ENCODE measurements around the gene EPB41L1.

The EPB41L1 gene

DNA sequence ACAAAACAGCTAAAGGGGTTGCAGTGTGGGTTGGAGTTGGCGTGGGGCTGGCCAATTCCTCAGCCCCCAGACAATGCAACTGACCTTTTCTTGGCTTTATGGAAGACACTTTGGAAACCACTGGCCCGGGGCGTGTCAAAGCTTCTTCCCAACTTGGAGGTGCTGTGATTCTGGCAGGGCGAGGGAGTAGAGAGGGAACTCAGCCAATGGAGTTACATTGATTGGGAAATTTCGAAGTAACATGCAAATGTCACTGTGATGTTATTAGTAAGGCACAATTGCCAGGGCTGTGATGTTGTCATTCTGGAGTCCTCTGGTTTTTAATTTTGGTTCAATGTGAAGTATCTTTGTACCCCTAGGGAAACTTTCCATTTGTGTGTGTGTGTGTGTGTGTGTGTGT, 41.5 kb upstream of the EPB41L1 start:
- Histone ChIP-seq H3K27me3 (ENCODE audit: control insufficient read depth in 3 of 3, insufficient read depth in 3 of 3, low read depth in 1 of 3, low read length in 3 of 3) (no peaks in the 10 kb centered on the region), H2AFZ (ENCODE audit: low read length) (no peak overlapping the region), H3K9ac (ENCODE audit: low read depth, low read length, poor library complexity) (no peak overlapping the region), H3K9me3 (replicated peaks in 1 of 2; ENCODE audit: control insufficient read depth in 2 of 2, insufficient read depth in 1 of 2, low read depth in 1 of 2, low read length in 2 of 2) (no peaks in the 10 kb centered on the region), H3K27ac (replicated peaks; ENCODE audit: low read length) (no peak overlapping the region), H3K23ac (ENCODE audit: low read depth, low read length, poor library complexity) (no peak overlapping the region), H3K4ac (ENCODE audit: low read length) (no peak overlapping the region), H3K79me1 (ENCODE audit: low read depth, low read length) (no peaks in the 10 kb centered on the region), H3K4me1 (ENCODE audit: control insufficient read depth in 2 of 2, insufficient read depth in 1 of 2, low read depth in 1 of 2, low read length in 2 of 2) (no peaks in the 10 kb centered on the region), H2BK12ac (ENCODE audit: low read length) (no peak overlapping the region), H3K36me3 (replicated peaks in 1 of 2; ENCODE audit: control insufficient read depth in 2 of 2, insufficient read depth in 2 of 2, low read length in 2 of 2) (peaks cover 3 to 40% of the 10 kb centered on the region in 2 donors), H2AK5ac (ENCODE audit: low read depth, low read length) (no peak overlapping the region), H3K4me2 (ENCODE audit: insufficient read depth, low read length, poor library complexity, severe bottlenecking) (no peak overlapping the region), H4K8ac (ENCODE audit: low read depth, low read length) (no peak overlapping the region), H2BK5ac (ENCODE audit: low read length) (no peak overlapping the region), H2BK120ac (ENCODE audit: low read depth, low read length) (no peak overlapping the region), H2BK15ac (ENCODE audit: low read length) (no peak overlapping the region), H3K4me3 (ENCODE audit: low read length in 2 of 2) (no peak overlapping the region), H3K18ac (ENCODE audit: low read length) (no peak overlapping the region), H3K14ac (ENCODE audit: low read length) (no peak overlapping the region), H4K91ac (ENCODE audit: low read depth, low read length, poor library complexity) (no peak overlapping the region)
- WGBS, 2 donors (ENCODE audit: extremely low coverage in 2 of 2, insufficient read length in 2 of 2, insufficient replicate concordance in 1 of 2), result no CpG with 5 or more reads among the region's 5 CpGs
- no peak for DNase-seq (ENCODE audit: low spot score)

DNA sequence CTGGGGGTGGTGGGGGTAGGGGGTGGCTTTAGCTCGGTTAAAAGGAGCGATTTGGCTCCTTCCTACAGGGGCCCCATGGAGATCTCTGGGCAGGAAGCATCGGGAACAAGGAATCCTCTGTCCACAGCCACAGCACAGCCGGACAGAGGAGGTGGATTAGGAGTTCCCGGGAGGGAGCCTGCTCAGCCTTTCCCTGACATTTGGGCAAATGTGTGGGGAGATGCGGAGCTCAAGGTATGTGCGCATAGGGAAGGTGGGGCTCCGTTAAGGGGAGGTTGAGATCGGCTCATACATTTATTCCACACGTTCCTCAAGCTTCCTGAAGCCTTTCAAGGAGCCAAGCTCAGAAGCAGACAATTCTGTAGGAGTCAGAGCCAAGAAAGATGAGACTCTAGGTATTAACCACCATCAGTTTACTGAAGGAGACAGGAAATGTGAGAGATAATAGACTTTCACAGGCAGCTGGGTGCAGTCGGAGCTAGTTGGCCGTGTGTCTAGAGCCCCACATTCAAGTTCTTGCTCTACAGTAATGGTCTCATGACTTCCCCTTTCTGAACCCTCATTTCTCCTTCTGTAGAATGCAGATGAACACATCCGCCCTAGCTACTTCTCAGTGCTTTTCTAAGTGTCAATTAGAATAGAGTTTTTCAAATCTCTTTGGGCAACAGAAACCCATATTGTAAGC, 40.8 kb upstream of the EPB41L1 start:
- no CpG with 5 or more reads among the region's 13 CpGs for WGBS, 2 donors (ENCODE audit: extremely low coverage in 2 of 2, insufficient read length in 2 of 2, insufficient replicate concordance in 1 of 2)
- Histone ChIP-seq H2BK12ac (ENCODE audit: low read length) (no peak overlapping the region), H2AK5ac (ENCODE audit: low read depth, low read length) (no peak overlapping the region), H3K36me3 (replicated peaks in 1 of 2; ENCODE audit: control insufficient read depth in 2 of 2, insufficient read depth in 2 of 2, low read length in 2 of 2) (peaks cover 3 to 36% of the 10 kb centered on the region in 2 donors), H2BK15ac (ENCODE audit: low read length) (no peak overlapping the region), H3K18ac (ENCODE audit: low read length) (no peak overlapping the region), H3K27me3 (ENCODE audit: control insufficient read depth in 3 of 3, insufficient read depth in 3 of 3, low read depth in 1 of 3, low read length in 3 of 3) (no peaks in the 10 kb centered on the region), H2BK120ac (ENCODE audit: low read depth, low read length) (no peak overlapping the region), H3K27ac (replicated peaks; ENCODE audit: low read length) (no peak overlapping the region), H2AFZ (ENCODE audit: low read length) (no peak overlapping the region), H3K9ac (ENCODE audit: low read depth, low read length, poor library complexity) (no peak overlapping the region), H3K4ac (ENCODE audit: low read length) (no peak overlapping the region), H3K4me1 (ENCODE audit: control insufficient read depth in 2 of 2, insufficient read depth in 1 of 2, low read depth in 1 of 2, low read length in 2 of 2) (no peaks in the 10 kb centered on the region), H3K9me3 (replicated peaks in 1 of 2; ENCODE audit: control insufficient read depth in 2 of 2, insufficient read depth in 1 of 2, low read depth in 1 of 2, low read length in 2 of 2) (no peaks in the 10 kb centered on the region), H3K4me2 (ENCODE audit: insufficient read depth, low read length, poor library complexity, severe bottlenecking) (no peak overlapping the region), H4K8ac (ENCODE audit: low read depth, low read length) (no peak overlapping the region), H3K23ac (ENCODE audit: low read depth, low read length, poor library complexity) (no peak overlapping the region), H3K14ac (ENCODE audit: low read length) (no peak overlapping the region), H3K79me1 (ENCODE audit: low read depth, low read length) (no peaks in the 10 kb centered on the region), H3K4me3 (ENCODE audit: low read length in 2 of 2) (no peak overlapping the region), H4K91ac (ENCODE audit: low read depth, low read length, poor library complexity) (no peak overlapping the region), H2BK5ac (ENCODE audit: low read length) (no peak overlapping the region)
- no peak for DNase-seq (ENCODE audit: low spot score)

DNA sequence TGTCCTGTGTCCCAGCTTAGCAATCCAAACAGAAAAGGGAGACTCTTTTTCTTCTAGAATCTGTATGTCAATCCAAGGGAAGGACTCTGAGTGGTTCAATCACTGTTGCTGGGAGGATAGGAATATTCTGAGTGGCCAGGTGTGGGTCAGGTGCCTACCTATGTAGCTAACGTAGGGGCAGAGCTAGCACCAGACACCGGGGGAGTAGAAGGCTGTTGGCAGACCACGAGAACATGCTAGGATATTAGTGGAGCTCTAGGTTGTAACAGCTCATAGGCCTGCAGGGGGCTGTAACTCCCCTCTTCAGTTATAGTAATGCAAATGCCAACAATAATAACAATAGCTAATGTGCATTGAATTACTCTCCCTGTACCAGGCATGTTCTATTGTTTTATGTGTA, 39.8 kb upstream of the EPB41L1 start:
- Histone ChIP-seq H3K4me1 (ENCODE audit: control insufficient read depth in 2 of 2, insufficient read depth in 1 of 2, low read depth in 1 of 2, low read length in 2 of 2) (no peaks in the 10 kb centered on the region), H3K4me2 (ENCODE audit: insufficient read depth, low read length, poor library complexity, severe bottlenecking) (no peak overlapping the region), H4K91ac (ENCODE audit: low read depth, low read length, poor library complexity) (no peak overlapping the region), H3K27ac (replicated peaks; ENCODE audit: low read length) (no peak overlapping the region), H3K4me3 (ENCODE audit: low read length in 2 of 2) (no peak overlapping the region), H3K18ac (ENCODE audit: low read length) (no peak overlapping the region), H3K23ac (ENCODE audit: low read depth, low read length, poor library complexity) (no peak overlapping the region), H2AFZ (ENCODE audit: low read length) (no peak overlapping the region), H2BK15ac (ENCODE audit: low read length) (no peak overlapping the region), H2AK5ac (ENCODE audit: low read depth, low read length) (no peak overlapping the region), H3K36me3 (replicated peaks in 1 of 2; ENCODE audit: control insufficient read depth in 2 of 2, insufficient read depth in 2 of 2, low read length in 2 of 2) (peaks cover 3 to 29% of the 10 kb centered on the region in 2 donors), H3K9me3 (replicated peaks in 1 of 2; ENCODE audit: control insufficient read depth in 2 of 2, insufficient read depth in 1 of 2, low read depth in 1 of 2, low read length in 2 of 2) (no peaks in the 10 kb centered on the region), H2BK5ac (ENCODE audit: low read length) (no peak overlapping the region), H2BK120ac (ENCODE audit: low read depth, low read length) (no peak overlapping the region), H3K4ac (ENCODE audit: low read length) (no peak overlapping the region), H3K27me3 (ENCODE audit: control insufficient read depth in 3 of 3, insufficient read depth in 3 of 3, low read depth in 1 of 3, low read length in 3 of 3) (no peaks in the 10 kb centered on the region), H3K9ac (ENCODE audit: low read depth, low read length, poor library complexity) (no peak overlapping the region), H3K14ac (ENCODE audit: low read length) (no peak overlapping the region), H3K79me1 (ENCODE audit: low read depth, low read length) (no peaks in the 10 kb centered on the region), H4K8ac (ENCODE audit: low read depth, low read length) (no peak overlapping the region), H2BK12ac (ENCODE audit: low read length) (no peak overlapping the region)
- no peak for DNase-seq (ENCODE audit: low spot score)
- no CpG with 5 or more reads among the region's 3 CpGs for WGBS, 2 donors (ENCODE audit: extremely low coverage in 2 of 2, insufficient read length in 2 of 2, insufficient replicate concordance in 1 of 2)

DNA sequence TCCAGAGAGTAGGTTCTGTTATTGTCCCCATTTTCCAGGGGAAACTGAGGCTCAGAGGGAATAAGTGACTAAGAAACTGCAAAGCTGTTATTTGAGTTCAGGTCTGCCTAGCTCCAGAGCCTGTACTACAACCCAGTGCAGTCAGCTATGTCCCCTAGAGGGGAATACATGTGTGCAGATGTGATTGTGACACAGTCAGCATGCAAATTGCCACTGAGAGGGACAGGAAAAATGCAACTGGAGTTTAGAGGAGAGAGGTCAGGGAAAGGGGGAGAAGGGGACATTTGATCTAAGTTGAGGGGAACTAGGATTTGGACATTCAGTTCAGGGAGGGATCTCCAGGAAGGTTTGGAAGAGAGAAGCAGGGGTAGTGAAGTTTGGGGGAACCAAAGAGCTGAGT, 38.6 kb upstream of the EPB41L1 start:
- H4K8ac ChIP-seq (ENCODE audit: low read depth, low read length), result no peak overlapping the region
- H3K18ac ChIP-seq (ENCODE audit: low read length), result no peak overlapping the region
- H3K23ac ChIP-seq (ENCODE audit: low read depth, low read length, poor library complexity), result no peak overlapping the region
- H2AK5ac ChIP-seq (ENCODE audit: low read depth, low read length), result no peak overlapping the region
- H3K79me1 ChIP-seq (ENCODE audit: low read depth, low read length), result no peaks in the 10 kb centered on the region
- no peaks in the 10 kb centered on the region for H3K27me3 ChIP-seq (ENCODE audit: control insufficient read depth in 3 of 3, insufficient read depth in 3 of 3, low read depth in 1 of 3, low read length in 3 of 3)
- H3K4me1 ChIP-seq (ENCODE audit: control insufficient read depth in 2 of 2, insufficient read depth in 1 of 2, low read depth in 1 of 2, low read length in 2 of 2), result no peaks in the 10 kb centered on the region
- no peaks in the 10 kb centered on the region for H3K9me3 ChIP-seq (replicated peaks in 1 of 2; ENCODE audit: control insufficient read depth in 2 of 2, insufficient read depth in 1 of 2, low read depth in 1 of 2, low read length in 2 of 2)
- no peak overlapping the region for H2BK5ac ChIP-seq (ENCODE audit: low read length)
- H3K4me2 ChIP-seq (ENCODE audit: insufficient read depth, low read length, poor library complexity, severe bottlenecking), result no peak overlapping the region
- DNase-seq (ENCODE audit: low spot score), result no peak
- H2BK12ac ChIP-seq (ENCODE audit: low read length), result no peak overlapping the region
- H3K36me3 ChIP-seq (replicated peaks in 1 of 2; ENCODE audit: control insufficient read depth in 2 of 2, insufficient read depth in 2 of 2, low read length in 2 of 2), result peaks cover 0 to 24% of the 10 kb centered on the region in 2 donors
- no peak overlapping the region for H2AFZ ChIP-seq (ENCODE audit: low read length)
- H3K27ac ChIP-seq (replicated peaks; ENCODE audit: low read length), result no peak overlapping the region
- no peak overlapping the region for H2BK15ac ChIP-seq (ENCODE audit: low read length)
- H3K14ac ChIP-seq (ENCODE audit: low read length), result no peak overlapping the region
- H2BK120ac ChIP-seq (ENCODE audit: low read depth, low read length), result no peak overlapping the region
- no peak overlapping the region for H3K4ac ChIP-seq (ENCODE audit: low read length)
- H4K91ac ChIP-seq (ENCODE audit: low read depth, low read length, poor library complexity), result no peak overlapping the region
- H3K4me3 ChIP-seq (ENCODE audit: low read length in 2 of 2), result no peak overlapping the region
- no peak overlapping the region for H3K9ac ChIP-seq (ENCODE audit: low read depth, low read length, poor library complexity)

Measured in neuronal stem cell (in vitro differentiated cells).